HG02970 (cell line): ENCODE data around the gene RUNX3.

Source experiments
- ATAC-seq: cut with Tn5 transposase; IDR thresholded peaks from one replicate; pipeline ENCODE4 v1.9.1; 2021; ENCODE audit warnings: mild to moderate bottlenecking, moderate library complexity, moderate number of reproducible peaks; ENCODE audit not compliant: unreplicated experiment, low FRiP score

The RUNX3 gene

DNA sequence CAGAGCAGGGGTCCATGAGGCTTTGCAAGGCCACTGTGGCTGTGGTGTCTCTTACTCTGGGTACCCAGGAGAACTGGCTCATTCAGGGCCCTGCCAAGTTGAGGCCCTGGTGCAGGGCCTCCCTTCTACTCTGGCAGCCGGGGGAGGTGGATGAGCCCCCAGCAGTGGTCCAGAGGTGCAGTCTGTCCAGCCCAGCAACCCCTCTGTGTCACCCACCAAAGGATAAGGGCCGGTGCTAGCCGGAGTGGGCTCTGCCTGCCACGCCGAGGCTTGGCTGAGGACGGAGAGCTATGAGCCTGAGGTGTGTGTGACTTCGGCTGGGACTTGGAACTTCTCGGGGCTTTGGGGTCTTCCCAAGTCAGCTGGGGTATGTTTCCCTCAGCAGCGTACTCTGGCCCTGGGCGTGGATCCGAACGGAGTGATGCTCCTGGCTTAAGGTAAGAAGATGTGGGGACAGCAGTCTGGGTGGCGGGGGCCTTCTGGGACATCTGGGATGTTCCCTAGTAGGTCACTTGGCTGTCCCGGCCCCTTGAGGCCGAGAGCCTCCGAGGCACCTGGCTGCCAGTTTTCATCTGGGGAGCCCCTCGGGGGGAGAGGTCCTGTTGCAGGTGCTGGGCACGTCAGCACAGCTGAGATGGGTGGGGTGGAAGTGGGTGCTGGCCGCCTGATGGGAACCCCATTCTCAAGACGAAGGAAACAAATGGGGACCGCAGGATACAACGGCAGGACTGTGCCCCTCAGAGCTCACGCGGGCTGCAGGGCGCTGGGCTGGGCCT is 25.9 kb downstream of the RUNX3 start:
- no peak for ATAC-seq

DNA sequence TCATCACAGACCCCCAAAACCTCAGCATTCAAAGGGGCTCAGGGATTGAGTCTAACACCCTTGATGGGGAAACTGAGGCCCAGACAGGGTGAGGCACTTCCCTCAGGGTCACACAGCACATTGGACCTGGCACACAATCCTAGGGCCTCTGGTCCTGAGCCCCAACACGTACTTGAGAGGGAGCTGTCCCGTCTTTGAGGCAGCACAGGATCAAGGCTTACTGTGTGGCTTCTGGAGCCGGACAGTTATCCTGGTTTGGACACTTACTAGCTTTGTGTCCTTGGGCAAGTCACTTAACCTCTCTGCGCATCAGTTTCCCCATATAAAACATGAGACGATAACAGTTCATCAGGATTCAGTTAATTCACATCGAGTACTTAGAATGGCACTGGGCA is 26.5 kb downstream of the RUNX3 start:
- ATAC-seq, result no peak

DNA sequence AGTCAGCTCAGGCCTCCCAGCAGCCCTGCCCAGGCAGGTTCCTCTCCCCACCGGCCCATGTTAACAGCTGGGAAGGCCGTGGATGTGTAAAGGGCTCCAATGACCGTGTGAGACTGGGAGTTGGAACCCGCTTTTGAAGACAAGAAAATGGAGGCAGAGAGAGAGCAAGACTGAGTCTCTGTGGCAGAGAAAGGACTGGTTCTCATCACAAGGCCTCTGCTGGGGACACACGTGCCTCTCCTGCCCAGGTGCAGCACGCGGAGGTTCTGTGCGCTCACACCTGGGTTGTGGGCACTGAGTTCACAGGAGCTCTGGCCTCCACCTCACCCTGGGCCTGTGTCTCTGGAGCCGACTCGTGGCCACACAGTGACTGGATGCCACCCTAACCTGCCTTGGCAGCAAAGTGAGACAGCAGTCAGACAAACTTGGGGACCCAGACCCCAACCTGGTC is 27.0 kb downstream of the RUNX3 start:
- ATAC-seq, result no peak

DNA sequence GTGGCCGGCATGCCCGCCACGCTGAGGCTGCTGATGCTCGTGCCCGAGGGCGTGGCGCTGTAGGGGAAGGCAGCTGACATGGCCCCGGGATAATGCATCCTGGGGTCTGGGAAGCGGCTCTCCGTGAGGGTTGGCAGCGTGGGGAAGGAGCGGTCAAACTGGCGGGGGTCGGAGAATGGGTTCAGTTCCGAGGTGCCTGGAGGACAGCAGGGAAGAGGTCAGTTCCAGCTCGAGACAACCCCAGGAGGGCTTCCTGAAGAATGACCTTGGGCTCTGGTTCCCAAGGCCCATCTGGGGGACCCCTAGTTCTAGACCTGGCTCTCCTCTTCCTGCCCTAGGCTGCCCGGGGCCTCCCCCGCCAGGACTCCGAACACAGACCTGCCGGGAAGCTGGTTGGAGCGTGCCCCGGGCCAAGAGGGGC is 27.6 kb downstream of the RUNX3 start:
- ATAC-seq, result no peak

DNA sequence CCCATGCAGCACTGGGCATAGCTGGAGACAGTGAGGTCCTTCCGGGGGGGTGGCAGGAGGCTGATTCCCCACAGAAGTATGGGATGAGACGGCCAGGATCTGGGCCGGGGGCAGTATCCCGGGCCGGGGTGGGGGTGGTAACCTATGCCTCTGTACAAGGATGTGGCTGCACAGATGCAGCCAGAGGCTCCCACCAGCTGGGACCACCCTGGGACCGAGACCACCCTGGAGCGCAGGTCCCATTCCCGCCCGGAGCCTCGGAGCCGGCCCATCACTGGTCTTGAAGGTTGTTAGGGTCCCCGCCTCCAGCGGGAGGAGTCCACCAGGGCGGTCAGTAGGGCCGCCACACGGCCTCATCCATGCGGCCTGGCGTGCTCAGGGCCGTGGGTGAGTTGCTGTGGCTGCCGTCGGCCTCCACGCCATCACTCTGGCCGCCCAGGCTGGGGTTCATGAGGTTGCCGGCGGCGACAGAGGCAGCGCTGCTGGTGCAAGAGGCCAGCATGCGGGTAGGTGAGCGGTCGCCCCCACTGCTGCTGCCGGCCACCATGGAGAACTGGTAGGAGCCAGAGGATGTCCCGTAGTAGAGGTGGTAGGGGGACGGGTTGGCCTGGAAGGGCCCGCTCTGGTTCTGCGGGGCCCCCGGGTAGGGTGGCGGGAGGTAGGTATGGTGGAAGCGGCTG is 28.1 kb downstream of the RUNX3 start:
- no peak for ATAC-seq

DNA sequence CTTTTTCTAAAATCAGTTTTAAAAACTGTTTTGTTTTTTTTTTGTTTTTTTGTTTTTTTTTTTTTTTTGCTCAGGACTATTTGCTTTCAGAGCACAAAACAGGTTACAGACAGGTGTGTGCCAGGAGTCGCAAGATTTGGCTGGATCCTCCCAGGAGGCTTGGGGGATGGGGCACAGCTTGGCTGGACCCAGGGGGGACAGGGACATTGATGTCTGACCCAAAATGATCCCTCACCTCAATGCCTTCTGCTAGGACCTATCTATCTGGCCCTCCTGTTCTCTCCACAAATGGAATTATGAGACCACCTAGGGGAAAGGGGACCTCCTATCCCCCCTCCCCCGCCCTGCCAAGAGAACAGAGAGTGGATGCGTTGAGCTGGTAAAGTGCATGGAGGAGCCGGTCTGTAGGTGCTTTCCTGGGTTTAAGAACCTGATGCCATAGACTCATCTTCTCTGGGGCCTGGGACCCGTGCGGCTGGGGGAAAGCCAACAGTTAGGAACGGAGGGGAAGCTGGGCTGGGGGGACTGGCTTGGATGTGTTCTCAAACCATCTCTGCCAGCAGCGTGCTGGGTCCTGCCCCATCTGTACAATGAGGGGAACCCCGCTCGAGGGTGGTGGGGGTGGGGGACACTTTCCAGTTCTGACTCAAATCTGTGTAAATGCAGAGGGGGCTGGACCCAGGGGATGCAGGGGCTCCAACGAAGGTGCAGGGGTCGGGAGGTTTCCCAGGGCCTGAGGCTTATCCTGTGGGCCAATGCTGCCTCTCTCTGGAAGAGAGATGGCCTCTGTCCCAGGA is 28.9 kb downstream of the RUNX3 start:
- no peak for ATAC-seq

DNA sequence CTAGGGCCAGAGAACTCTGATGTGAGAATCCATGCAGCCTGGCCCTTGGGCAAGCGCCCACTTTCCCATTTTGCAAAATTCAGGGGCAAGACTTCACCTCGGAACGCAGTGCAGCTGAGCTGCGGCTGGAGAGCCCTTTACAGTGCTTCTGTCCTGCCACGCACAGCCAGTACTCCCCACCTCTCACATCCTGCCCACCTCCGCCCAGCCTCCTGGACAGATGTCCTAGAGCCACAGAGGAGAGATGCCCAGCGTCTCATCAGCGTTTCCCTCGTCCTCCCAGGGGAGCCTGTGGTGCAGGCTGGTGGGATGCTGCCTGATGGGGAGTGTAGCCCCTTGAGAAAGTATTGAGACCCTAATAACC is 29.6 kb downstream of the RUNX3 start:
- no peak for ATAC-seq

DNA sequence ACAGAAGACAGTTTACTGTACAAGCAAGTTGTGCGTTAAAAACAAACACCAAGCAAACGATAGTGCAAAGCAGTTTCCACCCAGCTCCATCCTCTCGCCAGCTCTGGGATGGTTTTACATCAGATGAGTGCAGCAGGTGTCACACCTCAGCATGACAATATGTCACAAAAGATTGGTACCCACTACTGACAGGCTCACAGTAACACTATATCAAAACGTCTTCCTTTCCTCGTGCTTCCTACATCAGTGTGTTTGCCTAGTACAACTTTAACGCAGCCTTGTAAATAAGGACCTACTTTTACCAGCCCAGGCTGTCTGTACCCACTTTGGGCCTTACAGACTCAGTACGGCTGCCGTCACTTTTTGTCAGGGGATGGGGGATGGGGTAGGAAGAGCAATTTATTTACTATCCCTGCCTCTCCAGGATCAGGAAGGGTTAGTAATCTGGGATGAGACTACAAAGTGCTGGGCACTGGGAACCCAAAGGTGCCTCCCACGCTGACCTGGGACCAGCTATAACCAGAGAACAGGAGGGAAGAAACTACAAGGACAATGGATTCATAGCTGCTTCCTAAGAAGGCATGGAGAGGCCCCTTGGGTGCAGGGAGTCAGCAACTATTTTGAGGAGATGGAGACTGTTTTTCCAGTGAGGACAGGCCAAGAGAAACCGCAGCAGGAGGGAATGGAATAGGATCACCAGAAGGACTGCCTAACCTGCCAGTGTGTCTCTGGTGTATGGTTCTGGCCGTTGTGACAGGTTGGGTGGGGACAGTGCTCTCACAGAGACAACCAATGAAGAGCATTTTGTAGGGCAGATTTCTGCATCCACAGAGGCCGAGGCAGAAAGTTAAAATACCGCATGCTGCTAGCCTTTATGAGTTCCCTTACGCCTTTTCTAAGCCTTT is 30.2 kb downstream of the RUNX3 start:
- ATAC-seq, result no peak

DNA sequence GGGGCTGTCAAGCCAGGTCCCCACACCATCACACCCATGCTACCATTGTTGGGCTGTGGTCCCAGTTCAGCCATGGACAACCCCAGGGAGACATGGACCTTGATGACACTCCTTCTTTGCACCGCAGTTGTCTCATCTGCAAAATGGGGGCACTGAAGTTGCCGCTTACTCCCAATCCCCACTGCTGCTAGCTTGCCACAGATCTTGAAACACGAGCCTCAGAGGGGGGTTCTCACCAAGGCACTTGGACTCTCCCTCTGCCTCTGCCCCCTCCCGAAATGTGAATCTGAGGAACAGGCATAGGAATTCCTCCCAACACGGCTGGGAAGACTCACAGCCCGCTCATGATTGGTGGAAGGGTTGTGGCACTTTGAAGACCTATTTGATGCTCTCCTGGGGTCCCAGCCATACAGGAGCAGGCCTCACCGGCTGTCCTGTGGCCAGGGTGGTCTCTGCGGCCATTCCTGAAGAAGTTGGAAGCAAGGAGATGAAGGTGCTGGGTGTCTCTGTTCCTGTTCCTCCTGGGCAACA is 31.1 kb downstream of the RUNX3 start:
- ATAC-seq, result no peak

DNA sequence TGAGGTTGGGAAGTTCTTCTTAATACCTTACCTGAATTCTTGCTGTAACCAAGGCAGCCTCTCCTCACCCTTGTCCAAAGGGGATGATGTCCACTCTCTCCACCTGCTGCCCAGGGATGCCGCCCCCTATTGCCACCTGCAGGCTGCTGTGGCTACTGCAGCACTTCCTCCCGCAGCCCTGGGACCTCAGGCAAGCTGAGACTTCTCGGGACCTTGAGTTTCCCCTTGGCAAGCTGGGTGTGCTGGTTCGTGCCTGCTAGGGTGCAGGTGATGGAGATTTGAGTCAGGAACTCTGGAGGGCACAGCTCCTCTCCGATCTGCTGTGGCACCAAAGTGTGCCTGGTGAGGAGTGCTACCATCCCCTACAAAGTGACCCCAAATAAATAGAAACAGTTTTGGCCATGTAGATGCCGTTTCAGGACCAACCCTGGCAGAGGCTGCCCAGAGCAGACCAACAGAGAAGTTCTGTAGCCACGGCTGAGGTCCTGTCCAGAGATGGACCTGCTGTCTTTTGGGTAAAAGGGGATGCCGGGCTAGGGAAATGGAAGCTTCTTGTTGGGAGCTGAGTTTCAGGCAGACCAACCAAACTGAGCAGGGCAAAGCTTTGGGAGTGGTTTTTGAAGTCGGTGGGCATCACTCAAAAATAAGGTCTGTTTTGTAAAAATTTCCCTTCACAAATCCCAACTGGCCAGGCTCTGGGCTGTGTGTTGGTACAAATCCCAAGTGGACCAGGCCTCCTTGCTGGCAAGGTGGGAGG is 31.7 kb downstream of the RUNX3 start:
- ATAC-seq, result no peak

DNA sequence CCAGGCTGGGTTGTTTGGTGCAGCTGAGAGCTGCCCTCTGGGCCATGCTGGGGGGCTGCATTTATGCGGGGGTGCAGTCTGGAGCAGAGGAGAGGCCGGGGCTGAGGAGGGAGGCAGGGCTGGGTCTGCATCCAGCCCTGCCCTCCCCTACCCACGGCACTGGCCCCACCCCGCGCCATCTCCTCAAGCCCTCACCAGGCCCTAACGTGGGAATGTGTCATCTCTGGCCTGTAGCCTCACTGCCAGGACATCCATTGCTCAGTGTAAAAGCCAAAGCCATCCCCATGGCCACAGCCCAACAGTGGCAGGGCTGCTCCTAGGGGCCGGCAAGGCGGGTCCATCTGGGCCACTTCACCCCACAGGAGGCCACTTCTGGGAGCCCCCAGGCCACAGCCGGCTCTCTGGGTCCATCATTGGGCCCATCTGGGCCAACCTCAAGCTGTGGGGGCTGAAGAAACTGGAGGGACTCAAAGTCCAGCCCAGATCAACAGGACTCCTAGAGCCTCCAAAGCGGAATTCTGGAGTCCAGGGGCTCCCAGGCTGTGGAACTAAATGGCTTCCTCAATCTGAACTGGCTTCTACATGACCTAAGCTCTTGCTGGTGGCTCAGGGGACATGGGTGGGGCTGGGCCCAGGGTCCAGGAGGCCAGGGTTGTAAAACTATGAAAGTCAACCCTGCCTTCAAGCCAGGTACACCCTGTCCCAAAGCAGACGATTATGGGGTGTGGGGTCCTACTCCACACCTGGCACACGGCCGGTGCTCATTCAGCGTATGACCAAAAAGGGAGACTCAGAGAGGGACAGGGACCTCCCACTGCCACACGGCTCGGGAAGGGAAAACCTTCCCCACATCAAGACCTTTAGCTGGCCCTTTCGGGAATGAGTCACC is 32.6 kb downstream of the RUNX3 start:
- no peak for ATAC-seq

DNA sequence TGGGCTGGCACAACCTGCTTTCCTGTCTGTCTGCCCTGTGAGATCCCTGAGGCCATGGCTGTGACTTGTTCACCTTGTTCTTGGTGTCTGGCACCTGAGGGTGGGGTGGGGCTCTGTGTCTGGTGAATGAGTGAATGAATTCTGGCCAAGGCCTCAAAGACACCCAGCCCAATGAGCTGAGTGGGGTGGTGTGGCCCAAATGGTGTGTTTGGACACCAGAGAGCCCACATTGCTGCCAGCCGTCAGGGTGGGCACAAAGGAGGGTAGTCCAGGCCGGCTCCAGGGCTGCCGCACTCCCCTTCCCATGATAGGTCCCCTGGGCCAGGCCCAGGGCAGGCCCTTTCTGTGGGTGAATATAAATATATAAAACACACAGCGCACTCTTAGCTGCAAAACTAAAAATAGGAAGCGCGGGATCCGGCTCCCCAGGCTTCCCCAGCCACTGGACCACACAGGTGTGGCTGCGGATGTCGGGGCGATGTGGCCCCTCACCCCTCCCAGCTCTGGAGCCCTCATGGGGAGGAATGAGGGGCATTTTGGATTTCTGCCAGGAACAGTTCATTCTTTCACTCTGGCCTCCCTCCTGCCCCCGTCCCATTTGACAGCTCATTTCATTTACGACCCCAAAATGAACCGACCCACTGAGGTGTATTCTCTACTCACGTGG is 33.3 kb downstream of the RUNX3 start:
- ATAC-seq, result no peak

DNA sequence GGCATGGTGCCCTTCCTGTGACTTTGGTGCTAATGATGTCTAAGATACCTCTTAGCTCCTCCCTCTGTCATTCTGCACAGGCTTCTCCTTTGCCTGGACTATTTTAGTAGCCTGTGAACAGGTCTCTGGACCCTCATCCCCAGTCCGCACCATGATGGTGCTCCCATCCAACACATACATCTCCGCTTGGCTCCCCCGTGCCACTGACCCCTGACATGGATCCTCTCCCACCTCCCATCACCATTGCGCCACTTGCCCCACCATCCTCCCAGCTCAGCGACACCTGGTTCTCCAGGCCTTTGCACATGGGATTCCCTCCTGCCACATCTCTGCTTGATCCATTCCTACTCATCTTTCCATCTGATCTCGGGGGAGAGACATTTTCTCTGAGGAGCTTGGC is 33.9 kb downstream of the RUNX3 start:
- ATAC-seq, result no peak

DNA sequence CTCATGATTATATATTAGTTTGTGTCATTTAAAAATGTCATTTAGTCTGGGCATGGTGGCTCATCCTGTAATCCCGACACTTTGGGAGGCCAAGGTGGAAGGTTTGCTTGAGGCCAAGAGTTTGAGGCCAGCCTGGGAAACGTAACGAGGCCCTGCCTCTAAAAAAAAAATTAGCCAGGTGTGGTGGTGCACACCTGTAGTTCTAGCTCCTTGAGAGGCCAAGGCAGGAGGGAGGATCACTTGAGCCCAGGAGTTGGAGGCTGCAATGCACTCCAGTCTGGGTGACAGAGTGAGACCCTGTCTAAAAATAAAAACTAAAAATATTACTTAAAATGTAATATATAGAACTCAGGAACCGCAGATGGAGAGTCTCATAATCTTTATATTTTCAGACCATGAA is 34.6 kb downstream of the RUNX3 start:
- ATAC-seq, result no peak

DNA sequence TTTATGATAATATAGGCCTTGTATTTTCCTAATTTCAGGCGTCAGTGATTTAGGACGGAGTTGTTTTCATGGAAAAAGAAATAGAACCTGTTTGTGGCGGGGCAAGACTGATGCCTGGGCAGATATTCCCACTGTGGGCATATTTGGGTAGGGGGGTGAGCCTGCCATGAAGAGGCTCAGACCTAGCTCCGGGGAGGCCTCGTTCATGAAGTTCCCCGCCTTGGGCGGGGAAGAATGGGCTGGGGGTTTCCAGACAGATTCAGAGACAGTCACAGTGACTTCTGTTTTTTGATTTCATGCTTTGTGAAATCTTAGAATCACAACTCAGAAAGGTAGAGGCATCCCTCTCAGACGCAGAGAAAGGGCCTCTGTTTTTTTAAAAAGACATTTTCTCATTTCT is 36.1 kb downstream of the RUNX3 start:
- ATAC-seq, result no peak

DNA sequence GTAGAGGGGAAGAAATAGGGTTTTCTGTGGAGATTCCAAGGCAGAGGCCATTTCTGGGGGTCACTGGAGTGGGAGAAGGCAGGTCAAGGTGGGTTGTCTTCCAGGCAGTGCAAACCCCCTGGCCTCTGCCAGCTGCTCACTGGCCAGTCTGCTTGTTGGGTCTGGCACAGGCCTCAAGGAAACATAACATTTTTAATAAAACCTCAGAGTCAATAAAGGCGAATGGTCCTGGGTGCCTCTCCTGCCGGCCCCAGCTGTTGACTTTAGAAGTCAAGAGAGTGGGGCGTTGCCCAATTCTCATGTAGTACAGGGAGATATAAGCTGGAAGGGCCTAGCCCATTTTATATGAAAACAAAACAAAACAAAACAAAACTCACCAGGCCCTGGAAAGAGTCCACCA is 36.6 kb downstream of the RUNX3 start:
- no peak for ATAC-seq

DNA sequence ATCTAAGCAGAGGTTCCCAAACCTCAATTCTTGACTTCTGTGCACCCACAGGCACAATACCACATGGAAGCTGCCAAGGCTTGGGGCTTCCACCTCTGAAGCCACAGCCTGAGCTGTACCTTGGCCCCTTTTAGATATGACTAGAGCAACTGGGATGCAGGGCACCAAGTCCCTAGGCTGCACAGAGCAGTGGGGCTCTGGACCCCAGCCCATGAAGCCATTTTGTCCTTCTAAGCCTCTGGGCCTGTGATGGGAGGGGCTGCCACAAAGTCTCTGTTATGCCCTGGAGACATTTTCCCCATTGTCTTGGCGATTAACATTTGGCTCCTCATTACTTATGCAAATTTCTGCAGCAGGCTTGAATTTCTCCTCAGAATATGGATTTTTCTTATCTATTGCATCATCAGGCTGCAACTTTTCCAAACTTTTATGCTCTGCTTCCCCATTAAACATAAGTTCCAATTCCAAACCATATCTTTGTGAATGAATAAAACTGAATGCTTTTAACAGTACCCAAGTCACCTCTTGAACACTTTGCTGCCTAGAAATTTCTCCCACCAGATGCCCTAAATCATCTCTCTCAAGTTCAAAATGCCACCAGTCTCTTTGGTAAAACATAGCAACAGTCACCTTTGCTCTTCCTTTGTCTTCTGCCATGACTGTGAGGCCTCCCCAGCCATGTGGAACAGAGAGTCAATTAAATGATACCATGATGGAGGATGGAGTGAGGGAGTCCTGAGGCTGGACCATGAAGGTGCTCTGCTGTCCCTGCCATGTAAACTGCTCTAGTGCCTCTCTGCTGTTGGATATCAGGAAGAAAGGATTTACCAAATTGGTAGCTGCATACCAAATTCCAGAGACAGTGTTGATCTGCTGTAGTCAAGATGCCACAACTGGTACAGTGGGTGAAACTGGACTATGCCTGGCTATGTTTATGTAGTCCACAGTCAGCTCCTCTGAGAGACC is 37.6 kb downstream of the RUNX3 start:
- no peak for ATAC-seq
